B cell (primary cell): ENCODE measurements around the gene MRPL54. TPM values are rescaled to one million over a fixed set of nuclear protein-coding genes. Genes with fewer than 3 reads are reported as not detected.

Source experiments
- ATAC-seq: fragments of 200-7000 bp; cut with Tn5 transposase; one replicate; pipeline ENCODE4 v1.10.0; 2021; ENCODE audit warnings: low read depth, mild to moderate bottlenecking, moderate number of reproducible peaks, moderate library complexity
- CTCF ChIA-PET: fragments of 350-600 bp; sonication (Branson Sonifier 250); formaldehyde crosslinking; loops from one replicate; lab custom pipeline; 2021; ENCODE audit warnings: antibody characterized with exemption, inconsistent platforms; lab: Charles Lee
- POLR2A ChIA-PET: fragments of 350-600 bp; sonication (Branson Sonifier 250); formaldehyde crosslinking; loops from one replicate; lab custom pipeline; 2021; ENCODE audit warnings: antibody characterized with exemption; lab: Charles Lee
- DNase-seq: peaks from one replicate; pipeline ENCODE4 v3.0.0; 2013
- H2AFZ ChIP-seq: 2 replicates; pipeline ENCODE4 v1.6.1; 2012; ENCODE audit warnings: mild to moderate bottlenecking, low read depth, low read length; ENCODE audit not compliant: insufficient read depth, poor library complexity, severe bottlenecking
- H3K27ac ChIP-seq, 2 donors: 1 replicate in 1 of 2; 2 replicates in 1 of 2; pipeline ENCODE4 v1.5.1; 2012 to 2013; ENCODE audit warnings: low read length in 2 of 2, mild to moderate bottlenecking in 2 of 2, moderate library complexity in 1 of 2
- H3K27me3 ChIP-seq, 4 experiments: fragments of 200-600 bp in 1 of 4; sonication (generic) in 1 of 4; replicated peaks in 1 of 4; 1 replicate in 2 of 4; 2 replicates in 2 of 4; pipeline versions ENCODE4 v1.6.1 to v1.7.0; 2013 to 2016; ENCODE audit warnings: low read length in 3 of 4, mild to moderate bottlenecking in 2 of 4, mixed read lengths in 1 of 4, moderate library complexity in 1 of 4; ENCODE audit not compliant: insufficient read depth in 4 of 4, control insufficient read depth in 3 of 4; ENCODE audit errors: control extremely low read depth in 1 of 4
- H3K36me3 ChIP-seq, 2 experiments: replicated peaks in 1 of 2; 1 replicate in 1 of 2; 2 replicates in 1 of 2; pipeline versions ENCODE4 v1.6.1 to v1.7.1; 2013; ENCODE audit warnings: low read length in 1 of 2; ENCODE audit not compliant: insufficient read depth in 2 of 2, control insufficient read depth in 1 of 2; ENCODE audit errors: control extremely low read depth in 1 of 2, extremely low read depth in 1 of 2
- H3K4me1 ChIP-seq, 2 donors: fragments of 200-600 bp in 1 of 2; sonication (generic) in 1 of 2; 1 replicate in 1 of 2; 2 replicates in 1 of 2; pipeline versions ENCODE4 v1.5.1 to v1.6.1; 2013 to 2017; ENCODE audit warnings: low read length in 2 of 2; ENCODE audit not compliant: control insufficient read depth in 2 of 2, insufficient read depth in 2 of 2
- H3K4me2 ChIP-seq: replicated peaks from 2 replicates; pipeline ENCODE3; 2012; ENCODE audit warnings: mild to moderate bottlenecking, low read depth, low read length; ENCODE audit not compliant: poor library complexity, severe bottlenecking
- H3K4me3 ChIP-seq, 5 experiments: fragments of 200-600 bp in 1 of 5; sonication (generic) in 1 of 5; 1 replicate in 3 of 5; 2 replicates in 2 of 5; pipeline versions ENCODE4 v1.5.1 to v1.7.0; 2011 to 2016; ENCODE audit warnings: low read length in 4 of 5, mild to moderate bottlenecking in 4 of 5, low read depth in 2 of 5, control low read depth in 1 of 5, moderate library complexity in 1 of 5; ENCODE audit not compliant: insufficient read depth in 1 of 5; ENCODE audit errors: control extremely low read depth in 1 of 5, extremely low read depth in 1 of 5
- H3K79me2 ChIP-seq: fragments of 200-600 bp; sonication (generic); one replicate; pipeline ENCODE4 v1.6.0; 2016; ENCODE audit warnings: low read length; ENCODE audit not compliant: control insufficient read depth, insufficient read depth
- H3K9ac ChIP-seq: fragments of 200-600 bp; sonication (generic); 2 replicates; pipeline ENCODE4 v1.6.1; 2017; ENCODE audit warnings: mild to moderate bottlenecking, low read length, moderate library complexity
- H3K9me3 ChIP-seq, 3 donors: one replicate each; pipeline versions ENCODE4 v1.6.1 to v1.7.1; 2013; ENCODE audit warnings: low read length in 2 of 3; ENCODE audit not compliant: control insufficient read depth in 2 of 3, insufficient read depth in 1 of 3; ENCODE audit errors: control extremely low read depth in 1 of 3
- H4K20me1 ChIP-seq: 2 replicates; pipeline ENCODE4 v1.6.0; 2012; ENCODE audit warnings: mild to moderate bottlenecking, low read length; ENCODE audit not compliant: insufficient read depth, control insufficient read depth, poor library complexity, severe bottlenecking
- H3K27ac Mint-ChIP-seq: one replicate; pipeline ENCODE4 v1.8.0; 2021; ENCODE audit warnings: mixed read lengths
- H3K27me3 Mint-ChIP-seq: one replicate; pipeline ENCODE4 v1.8.0; 2021; ENCODE audit warnings: mixed read lengths
- H3K4me1 Mint-ChIP-seq: one replicate; pipeline ENCODE4 v1.8.0; 2021; ENCODE audit warnings: mixed read lengths
- H3K4me3 Mint-ChIP-seq: one replicate; pipeline ENCODE4 v1.8.0; 2021; ENCODE audit warnings: mixed read lengths
- H3K9me3 Mint-ChIP-seq: one replicate; pipeline ENCODE4 v1.8.0; 2022; ENCODE audit warnings: mixed read lengths; ENCODE audit not compliant: insufficient read depth
- EZH2 ChIP-seq: IDR thresholded peaks from 2 replicates; pipeline ENCODE4 v1.6.1; 2012; ENCODE audit warnings: borderline replicate concordance, low read depth, mild to moderate bottlenecking, moderate library complexity, low read length; ENCODE audit not compliant: insufficient read depth, poor library complexity, severe bottlenecking
- WGBS: methylation state at CpG from one replicate; pipeline ENCODE4 v1.1.5; 2013; ENCODE audit warnings: missing lambda C conversion rate; ENCODE audit not compliant: insufficient coverage; 5-methylcytosine and 5-hydroxymethylcytosine counted together
- intact Hi-C: fragments of 100-400 bp; cut with micrococcal nuclease; formaldehyde crosslinking; loops from one replicate; pipeline ENCODE4 v1.10.0; 2022
- polyA plus RNA-seq: library from polyadenylated mRNA; depleted of rRNA; stranded (reverse); fragments of >200 nt; gene quantifications from 2 replicates; pipeline ENCODE4 v1.2.3, GENCODE V29; 2012
- total RNA-seq, 2 donors: library from RNA; stranded (reverse); fragments of 120-200 nt in 1 of 2; gene quantifications; 1 replicate in 1 of 2; 2 replicates in 1 of 2; pipeline versions ENCODE4 v1.2.3 to v1.2.4, GENCODE V29; 2013 to 2022
- TF ChIP-seq, protein P1 (sequence below): fragments of 200-600 bp; IDR thresholded peaks from one replicate; pipeline ENCODE4 v1.8.0; 2022; ENCODE audit warnings: antibody characterized with exemption, mild to moderate bottlenecking

The MRPL54 gene
- total and polyA plus RNA-seq, 2 donors (not counting 1 experiment from before 2014, with no cell fraction given) = 54.3 to 75.1 TPM

DNA sequence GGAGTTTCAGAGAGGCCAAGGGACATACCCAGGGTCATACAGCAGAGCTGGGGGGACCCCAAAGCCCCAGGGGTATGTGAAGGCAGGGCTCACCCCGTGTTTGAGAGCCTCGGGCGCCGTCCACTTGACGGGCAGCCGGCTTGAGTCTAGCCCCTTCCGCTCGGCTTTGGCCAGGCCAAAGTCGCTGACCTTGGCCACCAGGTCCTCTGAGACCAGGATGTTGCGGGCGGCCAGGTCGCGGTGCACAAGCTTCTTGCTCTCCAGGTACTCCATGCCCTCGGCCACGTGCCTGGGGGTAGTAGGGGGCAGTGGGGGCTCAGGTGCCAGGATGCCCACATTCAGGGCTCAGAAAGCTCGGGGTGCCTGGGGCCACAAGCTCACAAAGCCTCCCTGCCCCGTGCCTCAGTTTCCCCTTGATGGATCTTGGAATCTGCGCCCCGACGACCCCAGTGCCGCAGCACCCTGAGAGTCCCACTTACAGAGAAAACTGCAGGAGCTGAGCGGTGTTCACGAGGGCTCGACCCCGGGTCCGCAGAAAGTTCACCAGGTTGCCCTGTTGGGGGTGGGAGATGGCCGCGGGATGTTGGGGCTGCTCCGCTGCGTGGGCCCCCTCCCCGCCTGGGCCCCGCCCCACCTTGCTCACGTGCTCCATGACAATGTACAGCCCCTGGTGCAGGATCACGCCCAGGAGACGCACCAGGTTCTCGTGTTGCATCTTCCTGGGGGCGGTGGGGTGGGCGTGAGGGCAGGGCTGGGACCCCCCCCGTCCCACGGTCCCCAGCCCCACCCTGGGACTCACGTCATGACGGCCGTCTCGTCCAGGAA is 16.6 kb downstream of the MRPL54 start:
- no peak for DNase-seq
- no peak overlapping the region for H3K4me2 ChIP-seq
- intact Hi-C loops = no loop called here
- no peak for ATAC-seq
- CTCF ChIA-PET = no interaction called here
- H3K36me3 ChIP-seq = no peaks in the 10 kb centered on the region
- no peak overlapping the region for H3K27ac Mint-ChIP-seq
- H3K9ac ChIP-seq = no peak overlapping the region
- peaks cover 5% of the 10 kb centered on the region for H3K4me1 Mint-ChIP-seq
- peaks cover 12% of the 10 kb centered on the region for H3K9me3 Mint-ChIP-seq
- no peaks in the 10 kb centered on the region for H3K79me2 ChIP-seq
- TF ChIP-seq EZH2 = no peak
- TF ChIP-seq, protein P1, sequence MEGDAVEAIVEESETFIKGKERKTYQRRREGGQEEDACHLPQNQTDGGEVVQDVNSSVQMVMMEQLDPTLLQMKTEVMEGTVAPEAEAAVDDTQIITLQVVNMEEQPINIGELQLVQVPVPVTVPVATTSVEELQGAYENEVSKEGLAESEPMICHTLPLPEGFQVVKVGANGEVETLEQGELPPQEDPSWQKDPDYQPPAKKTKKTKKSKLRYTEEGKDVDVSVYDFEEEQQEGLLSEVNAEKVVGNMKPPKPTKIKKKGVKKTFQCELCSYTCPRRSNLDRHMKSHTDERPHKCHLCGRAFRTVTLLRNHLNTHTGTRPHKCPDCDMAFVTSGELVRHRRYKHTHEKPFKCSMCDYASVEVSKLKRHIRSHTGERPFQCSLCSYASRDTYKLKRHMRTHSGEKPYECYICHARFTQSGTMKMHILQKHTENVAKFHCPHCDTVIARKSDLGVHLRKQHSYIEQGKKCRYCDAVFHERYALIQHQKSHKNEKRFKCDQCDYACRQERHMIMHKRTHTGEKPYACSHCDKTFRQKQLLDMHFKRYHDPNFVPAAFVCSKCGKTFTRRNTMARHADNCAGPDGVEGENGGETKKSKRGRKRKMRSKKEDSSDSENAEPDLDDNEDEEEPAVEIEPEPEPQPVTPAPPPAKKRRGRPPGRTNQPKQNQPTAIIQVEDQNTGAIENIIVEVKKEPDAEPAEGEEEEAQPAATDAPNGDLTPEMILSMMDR = no peak
- H4K20me1 ChIP-seq = no peaks in the 10 kb centered on the region
- peaks cover 0 to 31% (median 21%) of the 10 kb centered on the region in 3 donors for H3K9me3 ChIP-seq
- H3K27ac ChIP-seq = no peak overlapping the region
- H3K4me3 Mint-ChIP-seq = no peak overlapping the region
- no peaks in the 10 kb centered on the region for H3K4me1 ChIP-seq
- H2AFZ ChIP-seq = no peak overlapping the region
- H3K27me3 Mint-ChIP-seq = no peaks in the 10 kb centered on the region
- H3K27me3 ChIP-seq = no peaks in the 10 kb centered on the region
- no peak overlapping the region for H3K4me3 ChIP-seq
- 88% methylated on average over 34 of the region's 44 CpGs for WGBS
- POLR2A ChIA-PET = no interaction called here

DNA sequence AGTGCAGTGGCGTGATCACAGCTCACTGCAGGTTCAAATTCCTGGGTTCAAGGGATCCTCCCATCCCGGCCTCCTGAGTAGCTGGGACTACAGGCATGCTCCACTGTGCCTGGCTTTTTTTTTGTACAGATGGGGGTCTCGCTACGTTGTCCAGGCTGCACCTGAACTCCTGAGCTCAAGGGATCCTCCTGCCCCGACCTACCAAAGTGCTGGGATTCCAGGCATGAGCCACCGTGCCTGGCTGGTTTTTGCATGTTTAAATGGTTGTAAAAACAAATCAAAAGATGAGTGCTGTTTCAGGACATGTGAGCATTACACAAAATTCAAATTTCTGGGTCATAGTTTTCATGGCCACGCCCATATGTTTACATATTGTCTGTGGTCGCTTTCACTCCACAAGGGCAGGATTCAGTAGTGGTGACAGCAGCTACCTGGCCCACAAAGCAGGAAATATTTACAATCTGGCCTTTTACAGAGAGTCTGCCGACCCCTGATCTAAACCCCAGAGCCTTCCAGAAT is 18.4 kb downstream of the MRPL54 start:
- Histone ChIP-seq H4K20me1 (no peaks in the 10 kb centered on the region), H3K9me3 (peaks cover 0 to 31% (median 21%) of the 10 kb centered on the region in 3 donors), H3K4me3 (no peak overlapping the region), H3K36me3 (no peaks in the 10 kb centered on the region), H3K4me1 (peaks cover 11 to 13% of the 10 kb centered on the region in 2 donors), H3K9ac (no peak overlapping the region), H3K4me2 (no peak overlapping the region), H2AFZ (no peak overlapping the region), H3K79me2 (no peaks in the 10 kb centered on the region), H3K27ac (no peak overlapping the region), H3K27me3 (peaks cover 0 to 2% (median 0%) of the 10 kb centered on the region in 4 experiments)
- no peak for DNase-seq
- H3K9me3 Mint-ChIP-seq = peaks cover 12% of the 10 kb centered on the region
- peaks cover 15% of the 10 kb centered on the region for H3K4me1 Mint-ChIP-seq
- ChIA-PET CTCF (no interaction called here), POLR2A (no interaction called here)
- H3K27ac Mint-ChIP-seq = no peak overlapping the region
- WGBS = 99% methylated on average over 8 of the region's 9 CpGs
- no peak overlapping the region for H3K4me3 Mint-ChIP-seq
- intact Hi-C loops = no loop called here
- TF ChIP-seq EZH2 = no peak
- TF ChIP-seq, protein P1 = no peak
- H3K27me3 Mint-ChIP-seq = no peaks in the 10 kb centered on the region
- ATAC-seq = no peak
